GM12874 (cell line): ENCODE data around the gene MAPKAPK2.

ENCODE experiments used
- TF ChIP-seq, protein P1 (sequence below): IDR thresholded peaks from 2 replicates; pipeline ENCODE4 v1.5.1; 2011; ENCODE audit warnings: low read depth, mild to moderate bottlenecking, control low read depth, low read length, moderate library complexity; ENCODE audit not compliant: insufficient read depth

Gene MAPKAPK2

DNA sequence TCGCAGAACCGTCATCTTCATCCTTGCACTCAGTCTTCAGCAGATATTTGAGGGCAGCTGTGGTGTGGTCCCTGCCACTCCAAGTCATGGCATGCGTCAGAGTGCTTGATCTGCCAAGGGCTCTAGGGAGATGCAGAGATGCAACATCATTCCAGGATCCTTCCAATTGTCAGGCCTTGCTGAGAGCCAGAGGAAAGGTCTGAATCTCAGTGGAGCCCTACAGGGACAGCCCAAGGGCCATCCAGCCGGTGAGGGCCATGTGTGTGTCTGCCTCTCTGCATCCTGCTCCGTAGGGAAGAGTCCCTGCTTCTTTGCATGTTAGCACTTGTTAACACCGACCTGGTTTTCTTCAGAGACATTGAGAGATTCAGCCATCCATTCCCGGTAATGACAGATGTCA is 17.6 kb downstream of the MAPKAPK2 start:
- TF ChIP-seq, protein P1, sequence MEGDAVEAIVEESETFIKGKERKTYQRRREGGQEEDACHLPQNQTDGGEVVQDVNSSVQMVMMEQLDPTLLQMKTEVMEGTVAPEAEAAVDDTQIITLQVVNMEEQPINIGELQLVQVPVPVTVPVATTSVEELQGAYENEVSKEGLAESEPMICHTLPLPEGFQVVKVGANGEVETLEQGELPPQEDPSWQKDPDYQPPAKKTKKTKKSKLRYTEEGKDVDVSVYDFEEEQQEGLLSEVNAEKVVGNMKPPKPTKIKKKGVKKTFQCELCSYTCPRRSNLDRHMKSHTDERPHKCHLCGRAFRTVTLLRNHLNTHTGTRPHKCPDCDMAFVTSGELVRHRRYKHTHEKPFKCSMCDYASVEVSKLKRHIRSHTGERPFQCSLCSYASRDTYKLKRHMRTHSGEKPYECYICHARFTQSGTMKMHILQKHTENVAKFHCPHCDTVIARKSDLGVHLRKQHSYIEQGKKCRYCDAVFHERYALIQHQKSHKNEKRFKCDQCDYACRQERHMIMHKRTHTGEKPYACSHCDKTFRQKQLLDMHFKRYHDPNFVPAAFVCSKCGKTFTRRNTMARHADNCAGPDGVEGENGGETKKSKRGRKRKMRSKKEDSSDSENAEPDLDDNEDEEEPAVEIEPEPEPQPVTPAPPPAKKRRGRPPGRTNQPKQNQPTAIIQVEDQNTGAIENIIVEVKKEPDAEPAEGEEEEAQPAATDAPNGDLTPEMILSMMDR = no peak

DNA sequence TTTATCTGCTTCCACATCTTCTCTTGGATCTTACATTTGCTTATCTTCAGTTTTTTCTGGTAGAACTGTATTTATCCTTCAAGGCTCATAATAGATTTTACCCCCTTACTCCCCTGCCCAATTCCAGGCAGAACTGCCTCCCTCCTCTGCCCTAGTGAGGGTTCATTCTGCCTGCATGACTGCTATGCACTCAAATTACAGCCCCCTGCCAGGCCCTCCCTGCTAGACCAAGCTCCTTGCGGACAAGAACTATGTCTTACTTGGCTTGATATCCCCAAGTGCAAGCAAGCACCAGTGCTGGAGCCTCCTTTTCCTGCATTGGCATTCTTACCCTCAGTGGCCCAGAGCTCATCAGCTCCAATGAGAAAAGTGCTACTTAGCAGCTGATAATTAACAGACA is 18.1 kb downstream of the MAPKAPK2 start:
- TF ChIP-seq, protein P1 = no peak

DNA sequence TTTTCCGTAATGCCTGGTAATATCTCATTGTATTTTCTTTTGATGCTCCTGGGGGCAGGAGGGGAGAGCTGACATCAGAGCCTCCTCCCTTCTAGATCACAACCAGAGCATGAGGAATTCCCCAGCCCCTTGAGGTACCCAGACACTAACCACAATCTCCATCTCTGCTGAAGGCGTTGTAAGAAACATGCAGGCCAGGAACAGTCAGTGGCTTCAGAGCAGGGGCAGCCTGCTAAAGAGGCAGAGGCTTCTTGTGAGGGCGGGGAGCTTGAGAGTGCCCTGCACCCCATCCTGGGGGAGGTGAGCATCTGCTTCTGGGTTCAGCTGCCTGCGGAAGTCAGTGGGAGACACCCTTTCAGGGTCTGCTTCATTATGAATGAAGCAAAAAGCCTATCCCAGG is 19.0 kb downstream of the MAPKAPK2 start:
- TF ChIP-seq, protein P1 = no peak

DNA sequence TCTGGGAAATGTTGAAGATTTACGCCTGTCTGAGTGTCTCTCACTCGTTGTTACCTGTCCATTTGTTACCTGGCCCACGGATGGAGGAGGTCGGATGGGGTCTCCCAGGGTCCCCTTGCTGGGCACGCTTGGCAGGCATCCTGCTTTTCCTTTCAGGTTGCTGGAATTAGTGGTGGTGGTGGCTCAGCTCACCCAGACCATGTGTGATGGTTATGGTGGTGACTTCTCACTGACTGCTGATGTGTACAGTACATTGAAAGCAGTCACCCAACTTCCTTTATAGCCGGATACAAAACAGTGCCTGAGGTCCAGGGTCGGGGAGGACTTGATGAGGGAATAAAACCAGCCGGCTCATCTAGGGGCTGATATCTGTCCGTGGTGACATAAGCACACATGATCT is 19.5 kb downstream of the MAPKAPK2 start:
- TF ChIP-seq, protein P1 = no peak

DNA sequence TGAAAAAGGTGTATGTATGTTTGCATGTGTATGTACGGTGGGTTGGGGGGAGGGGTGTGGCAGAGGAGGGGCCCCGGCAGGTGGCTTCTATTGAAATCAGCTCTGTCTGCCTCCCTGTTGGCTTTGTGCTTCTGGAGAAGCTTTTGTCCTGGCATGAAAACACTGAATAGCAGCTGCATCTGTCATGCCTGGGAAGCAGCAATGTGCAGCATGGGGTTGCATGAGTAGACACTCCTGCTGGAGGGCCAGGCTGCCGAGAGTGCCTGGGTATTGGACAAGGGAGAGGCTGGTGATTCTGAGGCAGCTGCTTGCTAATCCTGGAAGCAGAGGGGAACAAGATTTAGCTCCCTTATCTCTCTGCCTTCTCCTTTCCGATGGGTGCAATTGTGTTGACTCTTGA is 20.5 kb downstream of the MAPKAPK2 start:
- TF ChIP-seq, protein P1 = no peak

DNA sequence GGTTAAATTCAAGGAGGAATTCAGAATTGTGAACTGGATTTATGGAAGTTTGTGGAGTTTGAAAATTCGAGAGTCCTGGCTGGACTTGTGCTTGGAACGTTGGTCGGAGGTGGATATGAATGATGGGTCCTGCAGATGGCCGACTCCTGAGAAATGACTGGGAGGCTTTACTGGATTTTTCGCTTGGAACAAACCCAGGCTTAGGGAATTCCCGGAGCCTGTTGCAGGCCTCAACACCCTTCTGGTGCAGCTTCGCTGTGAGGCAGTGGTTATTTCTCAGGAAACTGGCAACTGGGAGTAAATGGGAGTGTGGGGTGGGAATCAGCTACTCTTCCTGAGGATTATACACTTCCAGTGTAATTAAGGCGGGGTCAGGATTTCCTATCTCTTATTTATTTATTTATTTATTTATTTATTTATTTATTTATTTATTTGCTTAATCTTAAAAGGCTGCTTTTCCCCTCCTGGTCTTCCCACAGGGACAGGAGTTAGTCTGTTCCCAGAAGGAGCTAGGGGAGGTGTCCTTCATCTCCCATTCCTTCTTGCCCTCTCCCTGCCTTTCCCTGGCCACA is 21.1 kb downstream of the MAPKAPK2 start:
- TF ChIP-seq, protein P1 = no peak

DNA sequence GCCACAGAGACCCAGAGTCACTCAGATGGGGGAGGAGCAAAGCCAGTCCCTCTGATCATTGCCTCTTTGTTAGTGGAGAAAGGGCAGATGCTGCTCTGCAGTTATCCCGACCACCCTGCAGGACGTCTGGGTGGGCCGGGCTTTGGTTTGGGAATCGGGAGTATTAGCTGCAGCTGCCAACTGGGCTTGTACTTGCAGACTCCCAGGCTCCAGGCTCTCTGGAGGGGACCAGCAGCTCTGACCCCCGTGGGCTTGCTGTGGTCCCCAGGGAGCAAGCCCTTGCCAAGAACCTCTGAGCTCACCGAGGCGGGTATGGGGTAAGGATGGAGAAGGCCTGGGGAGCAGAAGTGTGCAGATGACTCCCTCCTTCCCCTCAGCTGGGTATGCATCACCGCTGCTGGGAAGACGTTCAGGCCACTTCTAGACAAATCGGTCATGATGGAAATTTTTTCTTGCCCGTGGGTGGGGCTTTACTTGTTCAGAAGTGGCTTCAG is 21.6 kb downstream of the MAPKAPK2 start:
- TF ChIP-seq, protein P1 = no peak
